K562 (cell line): ENCODE data around the gene DPYSL3. TPM values are rescaled to one million over a fixed set of nuclear protein-coding genes. Genes with fewer than 3 reads are reported as not detected.

ENCODE experiments used
- ATAC-seq: fragments of 200-7000 bp; cut with Tn5 transposase; 3 replicates; pipeline ENCODE4 v1.9.1; 2020; ENCODE audit warnings: moderate library complexity
- BruUV-seq: library from RNA; stranded (reverse); fragments of 400-500 nt; replicated peaks from 2 replicates; lab custom pipeline; 2021; lab: Mats Ljungman, UMichigan
- CTCF ChIA-PET: fragments of 300-600 bp; formaldehyde crosslinking; extraction: SDS; loops from one replicate; lab custom pipeline; 2021; ENCODE audit warnings: low intra/inter-chr PET ratio; lab: Yijun Ruan, JAX
- POLR2A ChIA-PET: fragments of 300-600, 350-650 bp; sonication (Branson Sonifier 250); formaldehyde crosslinking; extraction: SDS; loops from one replicate; lab custom pipeline; 2021; ENCODE audit warnings: antibody characterized with exemption, inconsistent platforms; lab: Yijun Ruan, JAX
- DNase-seq, 4 experiments: peaks; one replicate each; pipeline versions ENCODE4 v3.0.0 to v3.0.0-alpha.2; 2011 to 2018; ENCODE audit warnings: low spot score in 3 of 4, mixed read lengths in 3 of 4; ENCODE audit errors: extremely low read depth in 1 of 4
- FAIRE-seq: peaks from 2 replicates; lab custom pipeline; 2011; peaks lifted over from hg19 to GRCh38; lab: Jason Lieb, UNC
- H2AFZ ChIP-seq: 2 replicates; pipeline ENCODE4 v1.6.0; 2011; ENCODE audit warnings: low read depth, low read length, control low read depth, inconsistent platforms
- H3K27ac ChIP-seq: fragments of 200-600 bp; 3 replicates; pipeline ENCODE4 v1.8.0; 2011; ENCODE audit warnings: low read depth, mild to moderate bottlenecking, control low read depth, inconsistent platforms, low read length, moderate library complexity, mixed read lengths; ENCODE audit errors: extremely low read depth
- H3K27me3 ChIP-seq, 2 experiments: fragments of 300-600 bp in 1 of 2; 2 replicates in 1 of 2; 3 replicates in 1 of 2; pipeline versions ENCODE4 v1.6.0 to v1.8.0; 2011; ENCODE audit warnings: inconsistent platforms in 2 of 2, low read length in 2 of 2, mild to moderate bottlenecking in 1 of 2, mixed read lengths in 1 of 2, moderate library complexity in 1 of 2; ENCODE audit not compliant: control insufficient read depth in 2 of 2, insufficient read depth in 2 of 2
- H3K36me3 ChIP-seq: fragments of 300-600 bp; 3 replicates; pipeline ENCODE4 v1.8.0; 2011; ENCODE audit warnings: mild to moderate bottlenecking, low read length, inconsistent platforms; ENCODE audit not compliant: control insufficient read depth, insufficient read depth
- H3K4me1 ChIP-seq, 2 experiments: fragments of 200-600 bp in 1 of 2; replicated peaks in 1 of 2; 2 replicates in 1 of 2; 3 replicates in 1 of 2; pipeline versions ENCODE4 v1.5.1 to v1.8.0; 2011; ENCODE audit warnings: inconsistent platforms in 2 of 2, low read length in 2 of 2, mild to moderate bottlenecking in 1 of 2, mixed read lengths in 1 of 2, moderate library complexity in 1 of 2; ENCODE audit not compliant: control insufficient read depth in 2 of 2, insufficient read depth in 2 of 2
- H3K4me2 ChIP-seq: 2 replicates; pipeline ENCODE4 v1.6.1; 2011; ENCODE audit warnings: low read length, control low read depth, inconsistent platforms, mixed read lengths; ENCODE audit not compliant: insufficient read depth
- H3K4me3 ChIP-seq: fragments of 200-600 bp; sonication (generic), shearing (Covaris generic); 2 replicates; pipeline ENCODE4 v1.5.1; 2016; ENCODE audit warnings: control low read depth, inconsistent platforms
- H3K79me2 ChIP-seq: fragments of 200-600 bp; 3 replicates; pipeline ENCODE4 v1.8.0; 2011; ENCODE audit warnings: low read length, inconsistent platforms; ENCODE audit not compliant: control insufficient read depth, insufficient read depth
- H3K9ac ChIP-seq, 2 experiments: 2 replicates each; pipeline versions ENCODE4 v1.6.0 to v1.6.1; 2011; ENCODE audit warnings: low read depth in 2 of 2, low read length in 2 of 2, control low read depth in 1 of 2, inconsistent platforms in 1 of 2, mild to moderate bottlenecking in 1 of 2, mixed read lengths in 1 of 2; ENCODE audit not compliant: insufficient read depth in 1 of 2
- H3K9me1 ChIP-seq: one replicate; pipeline ENCODE4 v1.6.0; 2011; ENCODE audit warnings: inconsistent platforms, mild to moderate bottlenecking, low read length, moderate library complexity; ENCODE audit not compliant: control insufficient read depth, insufficient read depth
- H3K9me3 ChIP-seq: replicated peaks from 2 replicates; pipeline ENCODE4 v1.5.1; 2011; ENCODE audit warnings: low read depth, low read length, inconsistent platforms; ENCODE audit not compliant: control insufficient read depth, insufficient read depth
- H4K20me1 ChIP-seq: replicated peaks from 2 replicates; pipeline ENCODE4 v1.6.1; 2011; ENCODE audit warnings: low read length, inconsistent platforms, mixed read lengths; ENCODE audit not compliant: control insufficient read depth, insufficient read depth
- CC2D1A ChIP-seq: fragments of 450-650 bp; IDR thresholded peaks from 2 replicates; pipeline ENCODE4 v1.6.1; 2017; ENCODE audit warnings: mild to moderate bottlenecking
- MTA1 ChIP-seq: fragments of 450-650 bp; IDR thresholded peaks from 2 replicates; pipeline ENCODE4 v1.6.1; 2017; ENCODE audit warnings: borderline replicate concordance
- SIN3B ChIP-seq: fragments of 450-650 bp; IDR thresholded peaks from 2 replicates; pipeline ENCODE4 v1.6.1; 2017; ENCODE audit warnings: low read depth, mild to moderate bottlenecking, moderate library complexity
- TCF15 ChIP-seq: fragments of 250-450 bp; sonication (Bioruptor Pico); IDR thresholded peaks from 2 replicates; pipeline ENCODE4 v1.8.0; 2022; ENCODE audit warnings: moderate library complexity, mild to moderate bottlenecking, inconsistent platforms
- ZNF143 ChIP-seq: sonication (generic); formaldehyde crosslinking; IDR thresholded peaks from 2 replicates; pipeline ENCODE4 v1.9.0; 2022; ENCODE audit warnings: mild to moderate bottlenecking, missing genetic modification reagents
- WGBS: fragments of 100-300 bp; shearing (Covaris generic); methylation state at CpG from one replicate; pipeline ENCODE4 v1.1.6; 2016; ENCODE audit warnings: low coverage, mixed read lengths; ENCODE audit not compliant: insufficient coverage; ENCODE audit errors: missing lambda C conversion rate; 5-methylcytosine and 5-hydroxymethylcytosine counted together
- in situ Hi-C: fragments of 300-500 bp; cut with MboI; formaldehyde crosslinking; loops from 4 replicates; pipeline ENCODE4 v1.15.0; 2018; ENCODE audit warnings: inconsistent platforms, mixed read lengths
- intact Hi-C: fragments of 100-400 bp; cut with micrococcal nuclease; formaldehyde crosslinking; loops from 2 replicates; pipeline ENCODE4 v1.14.2; 2022
- polyA plus RNA-seq, 8 experiments: library from polyadenylated mRNA; depleted of rRNA in 4 of 8; stranded (reverse) in 5 of 8; unstranded in 3 of 8; fragments of >200 nt; fragmentation: Nextera tagmentation in 2 of 8; fragmentation: Illumina TruSeq in 1 of 8; extraction: Ambion mirVana in 2 of 8; extraction: Trizol in 1 of 8; gene quantifications; 2 replicates each; pipeline versions ENCODE4 v1.2.1 to v1.2.3, GENCODE V29; 2011 to 2014; ENCODE audit warnings: inconsistent platforms in 1 of 8, missing spikeins in 1 of 8
- total RNA-seq, 7 experiments: library from RNA; depleted of rRNA in 6 of 7; stranded (reverse); fragments of >200 nt in 6 of 7; fragmentation: Illumina TruSeq in 2 of 7; extraction: Trizol in 2 of 7; gene quantifications; 2 replicates each; pipeline versions ENCODE4 v1.2.1 to v1.2.3, GENCODE V29; 2011 to 2021; ENCODE audit warnings: low replicate concordance in 1 of 7
- TF ChIP-seq, protein P1 (sequence below), 3 experiments: fragments of 200-800 bp in 1 of 3; fragments of 250-450 bp in 1 of 3; fragments of 450-650 bp in 1 of 3; sonication (Bioruptor Pico) in 1 of 3; sonication (Bioruptor generic) in 1 of 3; formaldehyde crosslinking in 1 of 3; IDR thresholded peaks; 2 replicates each; pipeline versions ENCODE4 v1.6.1 to v1.8.0; 2016 to 2022; ENCODE audit warnings: mild to moderate bottlenecking in 2 of 3, missing genetic modification characterization in 2 of 3, missing compliant biosample characterization in 1 of 3, moderate library complexity in 1 of 3

DPYSL3 gene
- total and polyA plus RNA-seq, 9 of the 15 experiments (the other 6 are each of a cell fraction or from before 2014, with no cell fraction given): 0.07 to 0.55 TPM; not detected in 7

- no peak overlapping the region for H3K4me3 ChIP-seq
- FAIRE-seq: no peak
- no peak for DNase-seq
- ChIA-PET CTCF (no interaction called here), POLR2A (no interaction called here)
- in situ Hi-C loops: no loop called here
- no peaks in the 10 kb centered on the region for H3K36me3 ChIP-seq
- ATAC-seq: no peak
- no peaks in the 10 kb centered on the region for H4K20me1 ChIP-seq
- 3% methylated on average over 10 of the region's 10 CpGs for WGBS
- H3K4me1 ChIP-seq: peaks cover 0 to 14% of the 10 kb centered on the region in 2 experiments; a peak in 2 of 5 replicates
- H3K4me2 ChIP-seq: no peak overlapping the region
- TF ChIP-seq ZNF143: no peak
- TF ChIP-seq, protein P1, sequence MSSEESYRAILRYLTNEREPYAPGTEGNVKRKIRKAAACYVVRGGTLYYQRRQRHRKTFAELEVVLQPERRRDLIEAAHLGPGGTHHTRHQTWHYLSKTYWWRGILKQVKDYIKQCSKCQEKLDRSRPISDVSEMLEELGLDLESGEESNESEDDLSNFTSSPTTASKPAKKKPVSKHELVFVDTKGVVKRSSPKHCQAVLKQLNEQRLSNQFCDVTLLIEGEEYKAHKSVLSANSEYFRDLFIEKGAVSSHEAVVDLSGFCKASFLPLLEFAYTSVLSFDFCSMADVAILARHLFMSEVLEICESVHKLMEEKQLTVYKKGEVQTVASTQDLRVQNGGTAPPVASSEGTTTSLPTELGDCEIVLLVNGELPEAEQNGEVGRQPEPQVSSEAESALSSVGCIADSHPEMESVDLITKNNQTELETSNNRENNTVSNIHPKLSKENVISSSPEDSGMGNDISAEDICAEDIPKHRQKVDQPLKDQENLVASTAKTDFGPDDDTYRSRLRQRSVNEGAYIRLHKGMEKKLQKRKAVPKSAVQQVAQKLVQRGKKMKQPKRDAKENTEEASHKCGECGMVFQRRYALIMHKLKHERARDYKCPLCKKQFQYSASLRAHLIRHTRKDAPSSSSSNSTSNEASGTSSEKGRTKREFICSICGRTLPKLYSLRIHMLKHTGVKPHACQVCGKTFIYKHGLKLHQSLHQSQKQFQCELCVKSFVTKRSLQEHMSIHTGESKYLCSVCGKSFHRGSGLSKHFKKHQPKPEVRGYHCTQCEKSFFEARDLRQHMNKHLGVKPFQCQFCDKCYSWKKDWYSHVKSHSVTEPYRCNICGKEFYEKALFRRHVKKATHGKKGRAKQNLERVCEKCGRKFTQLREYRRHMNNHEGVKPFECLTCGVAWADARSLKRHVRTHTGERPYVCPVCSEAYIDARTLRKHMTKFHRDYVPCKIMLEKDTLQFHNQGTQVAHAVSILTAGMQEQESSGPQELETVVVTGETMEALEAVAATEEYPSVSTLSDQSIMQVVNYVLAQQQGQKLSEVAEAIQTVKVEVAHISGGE (CRISPR knock-in tag; IDR thresholded peaks at IDR 0.05): no peak
- no peak for TF ChIP-seq CC2D1A
- no peak for TF ChIP-seq SIN3B
- no peak for TF ChIP-seq MTA1
- no peak for TF ChIP-seq TCF15 (CRISPR knock-in tag)
- no peaks in the 10 kb centered on the region for H3K9me1 ChIP-seq
- H2AFZ ChIP-seq: no peak overlapping the region
- no peaks in the 10 kb centered on the region for H3K79me2 ChIP-seq
- H3K27me3 ChIP-seq: peaks cover 0 to 10% of the 10 kb centered on the region in 2 experiments; a peak in 1 of 5 replicates
- H3K27ac ChIP-seq: no peak overlapping the region
- no peaks in the 10 kb centered on the region for H3K9me3 ChIP-seq
- H3K9ac ChIP-seq: no peak overlapping the region
- BruUV-seq: no TSS peak
- intact Hi-C loops: loop anchor here (5.0 kb wide), 1 partner anchor 122 kb away; no protein-coding TSS in a partner anchor
Measured at GRCh38 chr5:147454996-147455677, 54.7 kb downstream of the DPYSL3 start.
